ENCODE data around the gene KRTAP10-10.
"Not testable (repeated sequence)": the region's sequence is repeated elsewhere in the genome, so short reads cannot be mapped to it uniquely, and the experiment has no call there.

The KRTAP10-10 gene

DNA sequence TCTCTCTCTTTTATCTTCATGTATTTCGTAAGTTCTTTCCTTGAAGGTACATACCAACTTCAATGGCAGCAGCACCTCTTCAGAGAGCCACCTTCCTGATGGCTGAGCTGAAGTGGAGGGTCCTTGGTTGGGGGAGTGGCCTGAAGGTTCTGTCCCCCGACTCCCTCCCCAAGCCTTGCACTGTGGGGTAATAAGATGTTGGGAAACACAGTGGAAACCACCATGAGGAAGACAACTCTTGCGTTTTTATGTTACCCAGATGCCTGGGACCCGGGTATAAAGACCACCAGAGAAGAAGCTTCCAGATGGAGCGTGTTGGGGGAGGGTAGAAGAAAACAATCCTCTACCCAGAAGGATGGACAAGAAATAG, 21.4 kb downstream of the KRTAP10-10 start:
- TF ChIP-seq, protein P1, sequence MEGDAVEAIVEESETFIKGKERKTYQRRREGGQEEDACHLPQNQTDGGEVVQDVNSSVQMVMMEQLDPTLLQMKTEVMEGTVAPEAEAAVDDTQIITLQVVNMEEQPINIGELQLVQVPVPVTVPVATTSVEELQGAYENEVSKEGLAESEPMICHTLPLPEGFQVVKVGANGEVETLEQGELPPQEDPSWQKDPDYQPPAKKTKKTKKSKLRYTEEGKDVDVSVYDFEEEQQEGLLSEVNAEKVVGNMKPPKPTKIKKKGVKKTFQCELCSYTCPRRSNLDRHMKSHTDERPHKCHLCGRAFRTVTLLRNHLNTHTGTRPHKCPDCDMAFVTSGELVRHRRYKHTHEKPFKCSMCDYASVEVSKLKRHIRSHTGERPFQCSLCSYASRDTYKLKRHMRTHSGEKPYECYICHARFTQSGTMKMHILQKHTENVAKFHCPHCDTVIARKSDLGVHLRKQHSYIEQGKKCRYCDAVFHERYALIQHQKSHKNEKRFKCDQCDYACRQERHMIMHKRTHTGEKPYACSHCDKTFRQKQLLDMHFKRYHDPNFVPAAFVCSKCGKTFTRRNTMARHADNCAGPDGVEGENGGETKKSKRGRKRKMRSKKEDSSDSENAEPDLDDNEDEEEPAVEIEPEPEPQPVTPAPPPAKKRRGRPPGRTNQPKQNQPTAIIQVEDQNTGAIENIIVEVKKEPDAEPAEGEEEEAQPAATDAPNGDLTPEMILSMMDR (IDR thresholded peaks at IDR 0.05), result no peak
- no peak for DNase-seq (ENCODE audit: low spot score)
- no peak overlapping the region for H3K27ac ChIP-seq
- no peak overlapping the region for H3K4me3 ChIP-seq

DNA sequence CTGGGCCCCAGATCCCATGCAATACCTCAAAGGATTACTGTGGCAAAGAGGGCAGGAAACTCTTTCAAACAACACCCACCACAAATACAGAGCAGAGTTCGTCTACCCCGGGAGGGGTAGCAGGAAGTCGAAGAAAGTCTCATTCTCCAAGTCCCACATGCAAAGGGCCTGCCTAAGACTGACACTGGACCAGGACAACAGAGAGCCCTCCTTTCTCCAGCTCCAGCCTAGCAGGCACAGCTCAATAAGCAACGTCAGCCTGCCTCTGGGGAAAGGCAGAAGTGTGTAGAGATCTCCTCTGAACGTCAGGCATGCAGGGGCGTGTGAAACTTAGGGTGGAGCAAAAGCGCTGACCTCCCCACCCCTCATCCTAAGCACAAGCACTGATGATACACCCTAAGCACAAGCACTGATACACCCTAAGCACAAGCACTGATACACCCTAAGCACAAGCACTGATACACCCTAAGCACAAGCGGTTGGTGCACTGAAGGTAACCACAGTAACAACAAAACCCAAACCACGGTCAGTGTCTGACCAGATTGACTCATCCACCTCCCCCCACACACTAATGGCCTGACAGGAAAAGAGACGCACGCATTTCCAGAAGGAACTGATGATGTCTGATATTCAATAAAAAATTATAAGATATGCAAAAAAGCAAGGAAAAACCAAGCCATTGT, 21.9 kb downstream of the KRTAP10-10 start:
- TF ChIP-seq, protein P1 (IDR thresholded peaks at IDR 0.05), result no peak
- no peak overlapping the region for H3K27ac ChIP-seq
- H3K4me3 ChIP-seq, result no peak overlapping the region
- DNase-seq (ENCODE audit: low spot score), result no peak

- not testable (repeated sequence) for H3K4me3 ChIP-seq; DNase-seq (ENCODE audit: low spot score); H3K27ac ChIP-seq
Measured at GRCh38 chr21:44661567-44661966, 24.4 kb downstream of the KRTAP10-10 start.

DNA sequence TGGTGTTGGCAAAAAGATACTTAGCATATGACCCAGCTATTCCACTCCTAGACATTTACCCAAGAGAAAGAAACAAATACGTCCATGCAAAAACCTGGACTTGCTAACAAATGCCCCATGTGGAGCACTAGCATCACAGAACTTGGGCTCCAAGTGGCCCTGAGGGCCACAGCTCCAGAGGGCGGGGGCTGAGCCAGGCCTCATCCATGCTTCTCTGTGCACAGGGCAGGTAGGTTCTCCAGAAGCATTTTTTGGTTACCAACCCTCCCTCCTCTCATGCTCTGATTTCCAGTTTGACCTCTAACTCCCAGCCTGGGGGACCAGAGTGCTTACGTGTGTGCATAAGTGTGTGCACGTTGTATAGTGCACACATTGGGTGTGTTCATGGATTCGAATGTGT, 27.5 kb downstream of the KRTAP10-10 start:
- no peak for DNase-seq (ENCODE audit: low spot score)
- TF ChIP-seq, protein P1 (IDR thresholded peaks at IDR 0.05), result no peak
- no peak overlapping the region for H3K27ac ChIP-seq
- no peak overlapping the region for H3K4me3 ChIP-seq

GRCh38 chr21:44666401-44667320, 29.5 kb downstream of the KRTAP10-10 start, which contains the start of gene KRTAP12-2:
KRTAP12-2 (minus strand) TSS chr21:44666927; CDS start chr21:44666886, 41 bp downstream.
- no peak for DNase-seq (ENCODE audit: low spot score)
- TF ChIP-seq, protein P1 (IDR thresholded peaks at IDR 0.05), result no peak
- Histone ChIP-seq H3K27ac (no peak within 1 kb of the TSS), H3K4me3 (no peak within 1 kb of the TSS)

GRCh38 chr21:44667612-44668011, 30.5 kb downstream of the KRTAP10-10 start:
- no peak overlapping the region for H3K27ac ChIP-seq
- H3K4me3 ChIP-seq, result no peak overlapping the region
- TF ChIP-seq, protein P1 (IDR thresholded peaks at IDR 0.05), result no peak
- no peak for DNase-seq (ENCODE audit: low spot score)

DNA sequence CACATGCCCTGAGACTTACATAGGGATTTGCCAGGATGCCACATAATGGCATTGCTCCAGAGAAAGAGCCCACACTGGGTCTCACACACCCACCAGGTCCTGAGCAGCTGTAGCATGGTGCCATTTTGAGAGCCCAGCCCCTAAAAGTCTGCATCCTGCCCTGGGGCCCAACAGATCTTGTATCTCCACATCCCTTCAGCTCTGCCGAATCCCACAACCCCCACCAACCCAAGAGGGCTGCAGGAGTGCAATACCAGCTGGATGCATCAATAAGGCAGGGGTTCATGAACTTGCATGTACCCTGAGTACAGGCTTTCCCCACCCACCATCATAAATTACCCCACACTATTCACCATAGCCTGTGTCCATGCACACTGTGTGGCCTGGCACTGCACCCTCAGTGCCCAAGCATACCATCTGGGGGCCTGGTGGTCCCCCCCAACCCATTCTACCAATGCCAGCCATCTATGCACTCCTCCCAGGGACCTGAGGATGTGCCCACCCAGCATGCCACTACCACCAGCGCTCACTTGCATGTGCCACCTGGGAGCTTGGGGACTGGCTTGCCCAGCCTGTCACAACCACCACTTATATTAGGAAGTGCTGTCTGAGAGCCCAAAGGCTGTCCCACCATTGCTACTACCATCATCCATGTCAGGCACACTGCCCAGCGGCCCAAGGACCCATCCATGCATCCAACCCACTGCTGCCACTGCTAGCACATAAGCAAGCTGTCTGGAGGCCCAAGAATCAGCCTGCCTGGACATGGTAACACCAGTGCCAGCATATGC, 33.7 kb downstream of the KRTAP10-10 start:
- TF ChIP-seq, protein P1 (IDR thresholded peaks at IDR 0.05), result no peak
- H3K4me3 ChIP-seq, result no peak overlapping the region
- H3K27ac ChIP-seq, result no peak overlapping the region
- DNase-seq (ENCODE audit: low spot score), result no peak
